HepG2 (cell line): Measurements from ENCODE around the gene TLK1. TPM values are rescaled to one million over a fixed set of nuclear protein-coding genes. Genes with fewer than 3 reads are reported as not detected.

Experiments used
- CBX5 ChIP-seq: sonication (generic); formaldehyde crosslinking; IDR thresholded peaks from 2 replicates; pipeline ENCODE4 v1.4.0; 2020; ENCODE audit warnings: missing genetic modification reagents, borderline replicate concordance
- HNRNPL ChIP-seq: fragments of 200-400 bp; formaldehyde crosslinking; IDR thresholded peaks from 2 replicates; pipeline ENCODE4 v1.6.1; 2017; ENCODE audit warnings: mild to moderate bottlenecking, low read depth, low read length
- MAFK ChIP-seq, 2 experiments: IDR thresholded peaks in 1 of 2; conservative IDR thresholded peaks in 1 of 2; 2 replicates each; pipeline ENCODE4 v1.6.1; 2011; ENCODE audit warnings: improper control_type of control experiment in 2 of 2, low read length in 2 of 2
- NFIB ChIP-seq: sonication (generic); formaldehyde crosslinking; IDR thresholded peaks from 2 replicates; pipeline ENCODE4 v1.9.0; 2021; ENCODE audit warnings: missing genetic modification reagents, mild to moderate bottlenecking, borderline replicate concordance
- NR2F6 ChIP-seq, 2 experiments: IDR thresholded peaks; 2 replicates each; pipeline ENCODE4 v1.6.1; 2016; ENCODE audit warnings: antibody characterized with exemption in 1 of 2, mild to moderate bottlenecking in 1 of 2
- RAD21 ChIP-seq: fragments of 450-650 bp; formaldehyde crosslinking; IDR thresholded peaks from 2 replicates; pipeline ENCODE4 v1.5.0; 2020; ENCODE audit warnings: mild to moderate bottlenecking
- SP140L ChIP-seq: sonication (generic); formaldehyde crosslinking; IDR thresholded peaks from 2 replicates; pipeline ENCODE4 v1.4.0; 2020; ENCODE audit warnings: missing genetic modification reagents, borderline replicate concordance
- TBX2 ChIP-seq: sonication (generic); formaldehyde crosslinking; IDR thresholded peaks from 2 replicates; pipeline ENCODE4 v1.5.0; 2020; ENCODE audit warnings: missing genetic modification reagents, mild to moderate bottlenecking, borderline replicate concordance
- ZNF296 ChIP-seq: sonication (generic); formaldehyde crosslinking; conservative IDR thresholded peaks from 2 replicates; pipeline ENCODE4 v1.5.0; 2020; ENCODE audit warnings: mild to moderate bottlenecking, missing genetic modification reagents
- ZNF678 ChIP-seq: sonication (generic); formaldehyde crosslinking; IDR thresholded peaks from 2 replicates; pipeline ENCODE4 v1.4.0; 2020; ENCODE audit warnings: mild to moderate bottlenecking, missing genetic modification reagents
- polyA plus RNA-seq, 8 experiments: library from polyadenylated mRNA; depleted of rRNA in 3 of 8; stranded (reverse) in 7 of 8; unstranded in 1 of 8; fragments of >200 nt; fragmentation: Illumina TruSeq in 4 of 8; extraction: Trizol in 4 of 8; gene quantifications; 2 replicates each; pipeline versions ENCODE4 v1.2.1 to v1.2.3, GENCODE V29; 2011 to 2016; ENCODE audit warnings: low read depth in 4 of 8, missing spikeins in 1 of 8, mixed read lengths in 1 of 8; ENCODE audit not compliant: insufficient read depth in 1 of 8
- total RNA-seq, 5 experiments: library from RNA; depleted of rRNA; stranded (reverse); fragments of >200 nt; fragmentation: Illumina TruSeq; extraction: Trizol; gene quantifications; 2 replicates each; pipeline ENCODE4 v1.2.3, GENCODE V29; 2016; ENCODE audit warnings: low read depth in 1 of 5
- TF ChIP-seq, protein P1 (sequence below): IDR thresholded peaks from 2 replicates; pipeline ENCODE4 v1.6.1; 2016; ENCODE audit warnings: control low read depth
- TF ChIP-seq, protein P2 (sequence below): sonication (generic); formaldehyde crosslinking; IDR thresholded peaks from 2 replicates; pipeline ENCODE4 v1.8.1; 2023; ENCODE audit warnings: mild to moderate bottlenecking, missing genetic modification reagents
- TF ChIP-seq, protein P3 (sequence below): IDR thresholded peaks from 2 replicates; pipeline ENCODE4 v1.6.1; 2016; ENCODE audit warnings: low read depth, control low read depth
- TF ChIP-seq, protein P4 (sequence below): IDR thresholded peaks from 2 replicates; pipeline ENCODE4 v1.6.1; 2012; ENCODE audit warnings: low read depth, low read length, improper control_type of control experiment
- TF ChIP-seq, protein P5 (sequence below): sonication (generic); formaldehyde crosslinking; IDR thresholded peaks from 2 replicates; pipeline ENCODE4 v1.5.1; 2020; ENCODE audit warnings: mild to moderate bottlenecking, moderate library complexity, missing genetic modification reagents
- TF ChIP-seq, protein P6 (sequence below): sonication (generic); formaldehyde crosslinking; IDR thresholded peaks from 2 replicates; pipeline ENCODE4 v1.4.0; 2020; ENCODE audit warnings: missing genetic modification reagents
- TF ChIP-seq, protein P7 (sequence below): sonication (generic); formaldehyde crosslinking; IDR thresholded peaks from 2 replicates; pipeline ENCODE4 v1.4.0; 2020; ENCODE audit warnings: missing genetic modification reagents

The TLK1 gene
- total and polyA plus RNA-seq, 2 of the 13 experiments (the other 11 are each of a cell fraction or from before 2014, with no cell fraction given), result 16.8 to 28.7 TPM

DNA sequence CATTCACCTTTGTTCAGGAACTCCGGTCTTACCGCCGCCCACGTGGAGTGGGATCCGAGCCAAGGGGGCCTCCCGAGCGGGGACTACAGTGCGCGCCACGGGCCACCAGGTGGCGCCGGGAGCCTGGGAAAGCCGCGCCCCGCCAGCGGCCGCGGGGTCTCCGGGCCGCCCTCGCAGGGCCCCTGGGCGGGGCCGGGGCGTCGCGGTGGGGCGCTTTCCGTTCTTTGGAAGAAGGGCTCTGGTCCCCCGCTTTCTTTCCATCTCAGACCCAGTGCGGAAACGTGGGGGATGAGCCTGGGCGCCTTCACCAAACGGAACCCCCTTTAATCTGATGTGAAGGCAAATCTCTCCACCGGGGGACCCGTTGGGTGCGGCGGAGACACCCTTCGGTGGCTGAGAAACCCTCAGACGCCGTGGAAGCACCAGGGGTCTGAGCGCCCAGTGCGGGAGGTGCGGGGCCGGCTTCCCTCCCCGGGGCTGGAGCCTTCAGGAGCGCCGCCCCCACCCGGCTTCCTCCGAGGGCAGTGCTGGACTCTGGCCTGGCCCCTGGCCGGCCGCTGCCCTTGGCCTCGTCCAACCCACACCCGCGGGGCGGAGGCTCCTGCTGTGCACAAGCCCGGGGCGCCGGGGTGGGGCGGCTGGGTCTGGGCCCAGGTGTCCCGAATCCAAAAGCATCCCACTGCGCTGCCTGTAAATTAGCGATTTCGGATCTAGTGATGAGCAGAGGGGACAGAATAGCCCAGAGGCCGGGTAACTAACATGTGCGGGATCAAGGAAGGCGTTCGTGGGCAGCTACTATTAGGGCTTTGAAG is 187.0 kb downstream of the TLK1 start (continued):
- TF ChIP-seq TBX2 (CRISPR knock-in tag), result peak; percentile 78; the same call in 1 of the 2 replicates
- no peak for TF ChIP-seq MAFK (conservative IDR thresholded peaks at IDR 0.05 in 1 of 2, IDR thresholded peaks at IDR 0.05 in 1 of 2; ENCODE audit: low read length in 2 of 2)
- 0 out of 2 replicates have a peak, but pooled peaks have one; percentile 54 for TF ChIP-seq HNRNPL
- TF ChIP-seq ZNF678 (CRISPR knock-in tag), result peak; percentile 39; the same call in 1 of the 2 replicates
- no peak for TF ChIP-seq CBX5 (CRISPR knock-in tag)
- TF ChIP-seq, protein P1, sequence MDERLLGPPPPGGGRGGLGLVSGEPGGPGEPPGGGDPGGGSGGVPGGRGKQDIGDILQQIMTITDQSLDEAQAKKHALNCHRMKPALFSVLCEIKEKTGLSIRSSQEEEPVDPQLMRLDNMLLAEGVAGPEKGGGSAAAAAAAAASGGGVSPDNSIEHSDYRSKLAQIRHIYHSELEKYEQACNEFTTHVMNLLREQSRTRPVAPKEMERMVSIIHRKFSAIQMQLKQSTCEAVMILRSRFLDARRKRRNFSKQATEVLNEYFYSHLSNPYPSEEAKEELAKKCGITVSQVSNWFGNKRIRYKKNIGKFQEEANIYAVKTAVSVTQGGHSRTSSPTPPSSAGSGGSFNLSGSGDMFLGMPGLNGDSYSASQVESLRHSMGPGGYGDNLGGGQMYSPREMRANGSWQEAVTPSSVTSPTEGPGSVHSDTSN, result no peak
- TF ChIP-seq, protein P2, sequence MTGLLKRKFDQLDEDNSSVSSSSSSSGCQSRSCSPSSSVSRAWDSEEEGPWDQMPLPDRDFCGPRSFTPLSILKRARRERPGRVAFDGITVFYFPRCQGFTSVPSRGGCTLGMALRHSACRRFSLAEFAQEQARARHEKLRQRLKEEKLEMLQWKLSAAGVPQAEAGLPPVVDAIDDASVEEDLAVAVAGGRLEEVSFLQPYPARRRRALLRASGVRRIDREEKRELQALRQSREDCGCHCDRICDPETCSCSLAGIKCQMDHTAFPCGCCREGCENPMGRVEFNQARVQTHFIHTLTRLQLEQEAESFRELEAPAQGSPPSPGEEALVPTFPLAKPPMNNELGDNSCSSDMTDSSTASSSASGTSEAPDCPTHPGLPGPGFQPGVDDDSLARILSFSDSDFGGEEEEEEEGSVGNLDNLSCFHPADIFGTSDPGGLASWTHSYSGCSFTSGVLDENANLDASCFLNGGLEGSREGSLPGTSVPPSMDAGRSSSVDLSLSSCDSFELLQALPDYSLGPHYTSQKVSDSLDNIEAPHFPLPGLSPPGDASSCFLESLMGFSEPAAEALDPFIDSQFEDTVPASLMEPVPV (CRISPR knock-in tag), result peak; percentile 93
- 0 out of 2 replicates have a peak, but pooled peaks have one; percentile 76 for TF ChIP-seq NFIB (CRISPR knock-in tag)
- TF ChIP-seq, protein P3, sequence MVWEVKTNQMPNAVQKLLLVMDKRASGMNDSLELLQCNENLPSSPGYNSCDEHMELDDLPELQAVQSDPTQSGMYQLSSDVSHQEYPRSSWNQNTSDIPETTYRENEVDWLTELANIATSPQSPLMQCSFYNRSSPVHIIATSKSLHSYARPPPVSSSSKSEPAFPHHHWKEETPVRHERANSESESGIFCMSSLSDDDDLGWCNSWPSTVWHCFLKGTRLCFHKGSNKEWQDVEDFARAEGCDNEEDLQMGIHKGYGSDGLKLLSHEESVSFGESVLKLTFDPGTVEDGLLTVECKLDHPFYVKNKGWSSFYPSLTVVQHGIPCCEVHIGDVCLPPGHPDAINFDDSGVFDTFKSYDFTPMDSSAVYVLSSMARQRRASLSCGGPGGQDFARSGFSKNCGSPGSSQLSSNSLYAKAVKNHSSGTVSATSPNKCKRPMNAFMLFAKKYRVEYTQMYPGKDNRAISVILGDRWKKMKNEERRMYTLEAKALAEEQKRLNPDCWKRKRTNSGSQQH, result no peak; the same call in 1 of the 2 replicates
- peak; percentile 100 for TF ChIP-seq RAD21 (CRISPR knock-in tag)
- TF ChIP-seq NR2F6 (IDR thresholded peaks at IDR 0.05), result 0 out of 2 replicates have a peak, but pooled peaks have one; percentile 19
- peak; percentile 77 for TF ChIP-seq NR2F6 (CRISPR knock-in tag; IDR thresholded peaks at IDR 0.05)
- TF ChIP-seq SP140L, result no peak; the same call in 1 of the 2 replicates
- TF ChIP-seq ZNF296 (CRISPR knock-in tag), result peak; percentile 98
- TF ChIP-seq, protein P4, sequence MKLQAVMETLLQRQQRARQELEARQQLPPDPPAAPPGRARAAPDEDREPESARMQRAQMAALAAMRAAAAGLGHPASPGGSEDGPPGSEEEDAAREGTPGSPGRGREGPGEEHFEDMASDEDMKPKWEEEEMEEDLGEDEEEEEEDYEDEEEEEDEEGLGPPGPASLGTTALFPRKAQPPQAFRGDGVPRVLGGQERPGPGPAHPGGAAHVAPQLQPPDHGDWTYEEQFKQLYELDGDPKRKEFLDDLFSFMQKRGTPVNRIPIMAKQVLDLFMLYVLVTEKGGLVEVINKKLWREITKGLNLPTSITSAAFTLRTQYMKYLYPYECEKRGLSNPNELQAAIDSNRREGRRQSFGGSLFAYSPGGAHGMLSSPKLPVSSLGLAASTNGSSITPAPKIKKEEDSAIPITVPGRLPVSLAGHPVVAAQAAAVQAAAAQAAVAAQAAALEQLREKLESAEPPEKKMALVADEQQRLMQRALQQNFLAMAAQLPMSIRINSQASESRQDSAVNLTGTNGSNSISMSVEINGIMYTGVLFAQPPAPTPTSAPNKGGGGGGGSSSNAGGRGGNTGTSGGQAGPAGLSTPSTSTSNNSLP, result no peak
- TF ChIP-seq, protein P5, sequence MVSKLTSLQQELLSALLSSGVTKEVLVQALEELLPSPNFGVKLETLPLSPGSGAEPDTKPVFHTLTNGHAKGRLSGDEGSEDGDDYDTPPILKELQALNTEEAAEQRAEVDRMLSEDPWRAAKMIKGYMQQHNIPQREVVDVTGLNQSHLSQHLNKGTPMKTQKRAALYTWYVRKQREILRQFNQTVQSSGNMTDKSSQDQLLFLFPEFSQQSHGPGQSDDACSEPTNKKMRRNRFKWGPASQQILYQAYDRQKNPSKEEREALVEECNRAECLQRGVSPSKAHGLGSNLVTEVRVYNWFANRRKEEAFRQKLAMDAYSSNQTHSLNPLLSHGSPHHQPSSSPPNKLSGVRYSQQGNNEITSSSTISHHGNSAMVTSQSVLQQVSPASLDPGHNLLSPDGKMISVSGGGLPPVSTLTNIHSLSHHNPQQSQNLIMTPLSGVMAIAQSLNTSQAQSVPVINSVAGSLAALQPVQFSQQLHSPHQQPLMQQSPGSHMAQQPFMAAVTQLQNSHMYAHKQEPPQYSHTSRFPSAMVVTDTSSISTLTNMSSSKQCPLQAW (CRISPR knock-in tag), result peak; percentile 90
- TF ChIP-seq, protein P6, sequence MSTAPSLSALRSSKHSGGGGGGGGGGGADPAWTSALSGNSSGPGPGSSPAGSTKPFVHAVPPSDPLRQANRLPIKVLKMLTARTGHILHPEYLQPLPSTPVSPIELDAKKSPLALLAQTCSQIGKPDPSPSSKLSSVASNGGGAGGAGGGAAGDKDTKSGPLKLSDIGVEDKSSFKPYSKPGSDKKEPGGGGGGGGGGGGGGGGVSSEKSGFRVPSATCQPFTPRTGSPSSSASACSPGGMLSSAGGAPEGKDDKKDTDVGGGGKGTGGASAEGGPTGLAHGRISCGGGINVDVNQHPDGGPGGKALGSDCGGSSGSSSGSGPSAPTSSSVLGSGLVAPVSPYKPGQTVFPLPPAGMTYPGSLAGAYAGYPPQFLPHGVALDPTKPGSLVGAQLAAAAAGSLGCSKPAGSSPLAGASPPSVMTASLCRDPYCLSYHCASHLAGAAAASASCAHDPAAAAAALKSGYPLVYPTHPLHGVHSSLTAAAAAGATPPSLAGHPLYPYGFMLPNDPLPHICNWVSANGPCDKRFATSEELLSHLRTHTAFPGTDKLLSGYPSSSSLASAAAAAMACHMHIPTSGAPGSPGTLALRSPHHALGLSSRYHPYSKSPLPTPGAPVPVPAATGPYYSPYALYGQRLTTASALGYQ, result peak; percentile 83
- TF ChIP-seq, protein P7, sequence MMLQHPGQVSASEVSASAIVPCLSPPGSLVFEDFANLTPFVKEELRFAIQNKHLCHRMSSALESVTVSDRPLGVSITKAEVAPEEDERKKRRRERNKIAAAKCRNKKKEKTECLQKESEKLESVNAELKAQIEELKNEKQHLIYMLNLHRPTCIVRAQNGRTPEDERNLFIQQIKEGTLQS (CRISPR knock-in tag), result 0 out of 2 replicates have a peak, but pooled peaks have one; percentile 50
